ENCODE measurements around the gene CDKN2B.

- TF ChIP-seq CTCF (IDR thresholded peaks at IDR 0.05): no peak
- TF ChIP-seq POLR2A (IDR thresholded peaks at IDR 0.05): no peak
- no peak for TF ChIP-seq POLR2AphosphoS5 (IDR thresholded peaks at IDR 0.05)
These were observed 20.8 kb downstream of the CDKN2B start for GRCh38 chr9:21988056-21988990.

Measured in upper lobe of left lung (tissue), 4 donors.